ENCODE measurements around the gene AUTS2.

AUTS2 gene

GRCh38 chr7:70694971-70695794 is 1096.9 kb downstream of the AUTS2 start:
- peak; percentile 34 for DNase-seq (ENCODE audit: low spot score)

DNA sequence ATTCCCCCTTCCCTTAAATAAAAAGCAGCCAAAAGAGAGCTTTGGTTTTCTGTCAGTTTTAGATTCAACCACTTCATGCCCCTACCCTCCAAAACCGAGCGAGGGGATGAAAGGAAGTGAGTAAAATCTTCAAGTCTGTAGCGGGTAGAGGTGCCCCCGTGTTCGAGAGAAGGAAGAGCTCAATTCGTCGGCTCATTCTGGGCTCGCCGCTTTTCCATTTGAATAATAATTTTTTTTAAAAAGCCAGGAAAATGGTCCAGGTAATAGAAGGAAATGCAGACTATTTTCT is 1097.5 kb downstream of the AUTS2 start:
- no peak for DNase-seq (ENCODE audit: low spot score)

GRCh38 chr7:70696201-70696754 is 1098.0 kb downstream of the AUTS2 start:
- no peak for DNase-seq (ENCODE audit: low spot score)

- DNase-seq (ENCODE audit: low spot score), result peak; percentile 71
These were observed 1100.1 kb downstream of the AUTS2 start for GRCh38 chr7:70698219-70698832.

DNA sequence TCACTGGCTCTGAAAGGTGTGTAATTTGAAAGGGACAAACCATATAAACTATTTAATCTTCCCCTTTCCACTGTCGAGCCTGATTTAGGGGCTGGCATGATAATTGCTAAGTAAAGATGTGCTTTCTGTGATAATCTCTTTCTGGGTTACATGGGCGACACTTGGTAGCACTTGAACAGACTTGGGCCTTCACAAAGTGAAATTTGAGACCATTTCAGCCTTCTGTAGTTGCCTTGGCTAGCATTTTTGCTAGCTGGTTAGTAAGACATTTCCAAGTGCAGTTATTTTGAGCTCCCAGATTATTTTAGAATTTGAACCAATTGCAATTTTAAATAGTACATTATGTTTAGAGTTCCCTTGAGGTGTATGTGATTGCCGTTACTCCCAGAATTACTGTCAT is 1101.0 kb downstream of the AUTS2 start:
- DNase-seq (ENCODE audit: low spot score), result no peak

- DNase-seq (ENCODE audit: low spot score), result no peak
These were observed 1102.0 kb downstream of the AUTS2 start for GRCh38 chr7:70700055-70700940.

DNA sequence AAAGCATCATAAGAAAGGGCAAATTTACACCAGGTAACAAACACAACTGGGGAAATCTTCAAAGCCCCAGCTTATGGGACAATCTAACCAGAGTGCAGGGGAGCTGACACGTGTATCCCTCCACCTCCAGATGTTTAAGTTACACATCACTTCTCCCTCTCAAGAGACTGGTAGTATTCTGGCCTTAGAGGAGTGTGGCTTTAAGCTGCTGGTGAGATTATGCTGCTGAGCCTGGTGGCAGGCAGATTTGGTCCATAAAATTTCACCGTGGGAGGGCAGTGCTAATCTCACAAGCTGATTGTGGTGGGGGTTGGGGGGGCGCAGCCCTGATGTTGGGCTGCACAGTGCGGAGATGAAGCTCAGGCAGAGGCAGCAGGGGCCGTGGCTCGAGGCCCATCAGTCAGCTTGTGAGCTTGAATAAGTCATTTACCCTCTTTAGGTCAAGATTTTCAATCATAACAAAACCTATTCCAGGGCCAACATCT is 1102.7 kb downstream of the AUTS2 start:
- no peak for DNase-seq (ENCODE audit: low spot score)

- DNase-seq (ENCODE audit: low spot score), result no peak
These were observed 1103.2 kb downstream of the AUTS2 start for GRCh38 chr7:70701477-70701876.

GRCh38 chr7:70701991-70702390 is 1103.7 kb downstream of the AUTS2 start:
- DNase-seq (ENCODE audit: low spot score), result no peak

DNA sequence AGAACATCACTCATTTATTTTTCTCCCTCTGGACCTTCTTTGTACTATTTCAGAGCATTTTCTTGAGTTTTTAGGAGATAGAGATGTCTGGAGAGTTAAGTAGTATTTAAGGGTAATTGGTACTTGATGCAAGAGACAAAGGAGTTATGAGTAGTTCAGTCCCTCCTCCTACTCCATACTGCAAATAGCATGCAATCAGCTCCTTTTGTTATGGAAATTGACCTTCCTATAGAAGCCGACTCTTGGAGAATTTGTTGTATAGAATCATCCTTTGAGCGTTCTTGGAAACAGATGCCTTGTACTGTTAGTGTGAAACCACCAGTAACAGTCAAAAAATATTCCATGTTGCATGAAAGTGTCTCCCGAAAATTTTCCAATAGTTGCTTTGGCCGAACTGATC is 1105.5 kb downstream of the AUTS2 start:
- no peak for DNase-seq (ENCODE audit: low spot score)

GRCh38 chr7:70704831-70705346 is 1106.6 kb downstream of the AUTS2 start:
- DNase-seq (ENCODE audit: low spot score), result no peak

GRCh38 chr7:70706204-70706603 is 1107.9 kb downstream of the AUTS2 start:
- no peak for DNase-seq (ENCODE audit: low spot score)

- DNase-seq (ENCODE audit: low spot score), result no peak
These were observed 1108.4 kb downstream of the AUTS2 start for GRCh38 chr7:70706698-70707097.

GRCh38 chr7:70707823-70708243 is 1109.6 kb downstream of the AUTS2 start:
- DNase-seq (ENCODE audit: low spot score), result no peak

DNA sequence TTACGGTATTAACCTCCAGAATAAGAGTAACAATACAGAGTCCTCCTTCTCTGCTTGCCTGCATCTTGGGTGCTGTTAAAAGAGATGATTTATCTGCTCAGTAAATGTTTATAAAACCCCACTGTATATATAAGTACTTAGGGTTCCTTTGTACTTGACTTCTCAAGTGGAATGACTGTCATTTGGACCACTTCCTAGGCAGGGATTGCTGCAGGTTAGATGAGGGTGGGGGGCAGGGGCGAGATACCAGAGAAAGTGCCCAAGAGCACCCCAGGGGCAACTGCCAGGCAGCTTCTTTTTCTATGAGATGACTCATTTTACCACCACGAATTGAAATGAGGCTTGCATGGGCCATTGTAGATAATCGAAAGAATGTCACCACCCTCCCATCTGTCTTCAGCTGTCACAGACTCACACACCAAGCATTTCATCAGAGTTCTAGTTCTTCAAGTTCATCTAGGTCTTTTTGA is 1111.8 kb downstream of the AUTS2 start:
- DNase-seq (ENCODE audit: low spot score), result peak; percentile 90

- no peak for DNase-seq (ENCODE audit: low spot score)
These were observed 1112.4 kb downstream of the AUTS2 start for GRCh38 chr7:70710651-70711050.

- DNase-seq (ENCODE audit: low spot score), result no peak
These were observed 1113.2 kb downstream of the AUTS2 start for GRCh38 chr7:70711452-70711851.

DNA sequence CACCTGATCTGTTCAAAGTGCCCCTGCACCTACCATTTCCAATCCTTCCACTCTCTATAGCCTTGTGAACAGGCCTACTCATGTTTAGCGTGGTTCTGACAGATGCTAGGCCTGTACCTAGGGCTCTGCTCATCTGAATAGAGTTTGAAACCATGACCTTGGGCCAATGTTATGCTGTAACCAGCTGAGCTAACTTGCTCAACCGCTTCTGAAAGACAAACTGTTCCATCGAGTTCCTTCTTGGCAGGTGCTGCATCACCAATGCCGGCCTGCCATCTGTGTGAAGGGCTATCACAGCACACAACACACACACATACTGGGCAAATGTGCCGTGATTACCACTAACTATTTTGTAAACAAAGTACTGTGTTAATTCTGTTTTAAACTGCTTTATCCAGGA is 1114.7 kb downstream of the AUTS2 start:
- no peak for DNase-seq (ENCODE audit: low spot score)

DNA sequence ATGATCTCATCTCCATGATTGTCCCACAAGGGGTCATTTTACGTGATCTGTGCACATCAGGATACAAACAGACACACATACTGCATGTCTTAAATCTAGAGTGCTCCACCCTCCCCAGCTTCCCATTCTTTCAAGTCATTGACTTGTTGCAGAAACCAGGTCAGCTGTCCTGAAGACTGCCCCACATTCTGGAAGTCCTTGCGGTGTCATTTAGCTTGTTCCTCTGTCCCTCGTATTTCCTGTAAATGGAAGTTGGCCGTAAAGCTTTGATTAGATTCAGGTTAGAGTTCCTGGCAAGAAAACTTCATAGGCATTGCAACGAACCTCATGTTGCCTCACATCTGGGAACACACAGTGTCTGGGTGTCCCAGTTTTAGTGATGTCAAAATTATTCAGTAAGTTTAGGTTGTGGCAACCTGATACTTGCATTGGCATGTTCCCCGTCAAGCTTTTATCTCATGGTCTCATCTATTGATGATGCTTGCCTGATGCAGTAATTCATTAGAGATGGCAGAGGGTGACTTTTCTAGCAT is 1116.3 kb downstream of the AUTS2 start:
- no peak for DNase-seq (ENCODE audit: low spot score)

DNA sequence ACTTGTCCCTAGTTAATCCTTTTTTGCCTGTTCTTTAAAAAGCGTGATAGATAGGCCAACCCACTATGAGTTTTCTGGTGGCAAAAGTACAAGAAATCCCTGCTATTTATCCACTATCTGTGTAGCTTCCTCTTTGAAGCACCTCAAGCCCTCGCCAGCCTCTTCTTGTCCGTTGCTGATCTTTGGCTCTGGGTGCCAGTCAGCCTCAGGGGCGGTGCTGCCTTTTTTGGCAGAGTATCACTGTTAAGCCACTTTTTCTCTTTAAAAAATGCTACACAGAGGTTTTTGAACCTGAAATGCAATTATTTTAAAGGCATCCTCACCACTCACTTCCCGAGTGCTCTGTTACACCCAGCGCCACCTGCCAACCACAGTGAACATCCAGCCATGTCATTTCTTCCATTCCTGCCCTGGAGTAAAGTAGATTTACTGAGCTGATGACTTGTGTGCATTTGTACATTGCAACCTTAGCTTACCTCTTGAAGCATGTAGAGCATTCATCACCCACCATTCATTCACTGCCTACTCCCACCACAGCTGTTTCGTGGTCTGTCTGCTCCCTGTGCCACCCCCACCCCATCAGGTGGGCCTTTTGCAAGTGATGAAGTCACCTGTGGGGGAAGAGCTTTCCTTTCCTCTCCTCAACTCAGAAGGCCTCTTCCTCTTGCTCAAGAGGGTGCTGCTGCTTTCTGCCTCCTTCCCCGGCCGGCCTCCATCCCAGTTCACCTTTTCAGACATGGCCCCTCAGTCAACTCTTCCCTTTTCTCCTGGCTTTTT is 1119.5 kb downstream of the AUTS2 start:
- no peak for DNase-seq (ENCODE audit: low spot score)

GRCh38 chr7:70719125-70719524 is 1120.8 kb downstream of the AUTS2 start:
- DNase-seq (ENCODE audit: low spot score), result no peak
